Mesodermal cell (in vitro differentiated cells): ENCODE measurements around the gene RIC1.
"Not testable (repeated sequence)": the region's sequence is repeated elsewhere in the genome, so short reads cannot be mapped to it uniquely, and the experiment has no call there.

ENCODE experiments used
- H3K27ac ChIP-seq: 2 replicates; pipeline ENCODE4 v1.7.0; 2013; ENCODE audit warnings: mild to moderate bottlenecking, low read depth, low read length, moderate library complexity; ENCODE audit not compliant: severe bottlenecking
- H3K36me3 ChIP-seq: 2 replicates; pipeline ENCODE4 v1.7.1; 2013; ENCODE audit warnings: mild to moderate bottlenecking, low read length, moderate library complexity; ENCODE audit not compliant: control insufficient read depth, insufficient read depth
- H3K4me1 ChIP-seq: one replicate; pipeline ENCODE4 v1.7.1; 2013; ENCODE audit warnings: mild to moderate bottlenecking, low read length; ENCODE audit not compliant: insufficient read depth, control insufficient read depth, poor library complexity, severe bottlenecking
- H3K4me3 ChIP-seq: 2 replicates; pipeline ENCODE4 v1.7.0; 2013; ENCODE audit warnings: low read length, control low read depth, mild to moderate bottlenecking; ENCODE audit not compliant: insufficient read depth, poor library complexity, severe bottlenecking; ENCODE audit errors: extremely low read depth
- H3K9me3 ChIP-seq: 2 replicates; pipeline ENCODE4 v1.7.1; 2013; ENCODE audit warnings: mild to moderate bottlenecking, low read length, moderate library complexity; ENCODE audit not compliant: control insufficient read depth
- WGBS, 2 experiments: methylation state at CpG; one replicate each; pipeline ENCODE4 v1.1.5; 2013; ENCODE audit warnings: missing lambda C conversion rate in 2 of 2; ENCODE audit not compliant: insufficient coverage in 2 of 2; 5-methylcytosine and 5-hydroxymethylcytosine counted together

Gene RIC1

GRCh38 chr9:5722679-5723078 is 93.8 kb downstream of the RIC1 start:
- 95 to 100% methylated on average over 2 of the region's 4 CpGs for WGBS, 2 experiments
- not testable (repeated sequence) for H3K9me3 ChIP-seq, H3K4me1 ChIP-seq, H3K4me3 ChIP-seq, H3K27ac ChIP-seq
- peaks cover 44% of the 10 kb centered on the region for H3K36me3 ChIP-seq

GRCh38 chr9:5735072-5735471 is 106.2 kb downstream of the RIC1 start:
- H3K9me3 ChIP-seq = no peaks in the 10 kb centered on the region
- no peak overlapping the region for H3K4me3 ChIP-seq
- H3K27ac ChIP-seq = no peak overlapping the region
- H3K4me1 ChIP-seq = no peaks in the 10 kb centered on the region
- H3K36me3 ChIP-seq = peaks cover 66% of the 10 kb centered on the region
- WGBS, 2 experiments = 80 to 88% methylated on average over 1 to 2 of the region's 2 CpGs

GRCh38 chr9:5736563-5737346 is 107.8 kb downstream of the RIC1 start:
- no peak overlapping the region for H3K4me3 ChIP-seq
- no peaks in the 10 kb centered on the region for H3K9me3 ChIP-seq
- peaks cover 65% of the 10 kb centered on the region for H3K36me3 ChIP-seq
- WGBS, 2 experiments = no CpG with 5 or more reads among the region's 2 CpGs
- H3K27ac ChIP-seq = no peak overlapping the region
- no peaks in the 10 kb centered on the region for H3K4me1 ChIP-seq

GRCh38 chr9:5743109-5743508 is 114.2 kb downstream of the RIC1 start:
- no peaks in the 10 kb centered on the region for H3K4me1 ChIP-seq
- no peak overlapping the region for H3K4me3 ChIP-seq
- whole genome bisulfite sequencing, 2 experiments = no CpG with 5 or more reads among the region's 3 CpGs
- H3K9me3 ChIP-seq = no peaks in the 10 kb centered on the region
- H3K36me3 ChIP-seq = peaks cover 86% of the 10 kb centered on the region
- no peak overlapping the region for H3K27ac ChIP-seq

GRCh38 chr9:5748438-5748837 is 119.5 kb downstream of the RIC1 start:
- H3K4me3 ChIP-seq = no peak overlapping the region
- WGBS, 2 experiments = 75% methylated on average over 1 of the region's 1 CpG; no CpG with 5 or more reads in 1 of the 2 experiments
- no peaks in the 10 kb centered on the region for H3K4me1 ChIP-seq
- no peaks in the 10 kb centered on the region for H3K9me3 ChIP-seq
- peaks cover 73% of the 10 kb centered on the region for H3K36me3 ChIP-seq
- no peak overlapping the region for H3K27ac ChIP-seq

GRCh38 chr9:5749306-5749705 is 120.4 kb downstream of the RIC1 start:
- H3K27ac ChIP-seq = no peak overlapping the region
- no CpG with 5 or more reads among the region's 4 CpGs for WGBS, 2 experiments
- peaks cover 72% of the 10 kb centered on the region for H3K36me3 ChIP-seq
- no peaks in the 10 kb centered on the region for H3K4me1 ChIP-seq
- H3K9me3 ChIP-seq = no peaks in the 10 kb centered on the region
- no peak overlapping the region for H3K4me3 ChIP-seq

GRCh38 chr9:5750569-5750968 is 121.7 kb downstream of the RIC1 start:
- Histone ChIP-seq H3K27ac (no peak overlapping the region), H3K4me1 (no peaks in the 10 kb centered on the region), H3K9me3 (no peaks in the 10 kb centered on the region), H3K36me3 (peaks cover 68% of the 10 kb centered on the region), H3K4me3 (no peak overlapping the region)
- WGBS, 2 experiments = 100% methylated on average over 1 of the region's 1 CpG; no CpG with 5 or more reads in 1 of the 2 experiments

- Histone ChIP-seq H3K36me3 (peaks cover 64% of the 10 kb centered on the region), H3K4me1 (no peaks in the 10 kb centered on the region), H3K27ac (no peak overlapping the region), H3K4me3 (no peak overlapping the region), H3K9me3 (no peaks in the 10 kb centered on the region)
- 94 to 100% methylated on average over 1 to 2 of the region's 3 CpGs for WGBS, 2 experiments
Observed at GRCh38 chr9:5756633-5757032, 127.7 kb downstream of the RIC1 start.

- Histone ChIP-seq H3K9me3 (no peaks in the 10 kb centered on the region), H3K4me1 (no peaks in the 10 kb centered on the region), H3K4me3 (no peak overlapping the region), H3K36me3 (peaks cover 74% of the 10 kb centered on the region), H3K27ac (no peak overlapping the region)
- no CpG with 5 or more reads among the region's 1 CpG for WGBS, 2 experiments
Observed at GRCh38 chr9:5760338-5760737, 131.4 kb downstream of the RIC1 start.

GRCh38 chr9:5762421-5762820 is 133.5 kb downstream of the RIC1 start:
- 92 to 100% methylated on average over 3 to 4 of the region's 4 CpGs for WGBS, 2 experiments
- no peaks in the 10 kb centered on the region for H3K9me3 ChIP-seq
- no peaks in the 10 kb centered on the region for H3K4me1 ChIP-seq
- no peak overlapping the region for H3K4me3 ChIP-seq
- no peak overlapping the region for H3K27ac ChIP-seq
- peaks cover 77% of the 10 kb centered on the region for H3K36me3 ChIP-seq

- H3K27ac ChIP-seq = no peak overlapping the region
- no peaks in the 10 kb centered on the region for H3K4me1 ChIP-seq
- no CpG with 5 or more reads among the region's 1 CpG for WGBS, 2 experiments
- H3K36me3 ChIP-seq = peaks cover 84% of the 10 kb centered on the region
- no peak overlapping the region for H3K4me3 ChIP-seq
- H3K9me3 ChIP-seq = no peaks in the 10 kb centered on the region
Observed at GRCh38 chr9:5764130-5764868, 135.4 kb downstream of the RIC1 start.
